GM18951 (cell line): ENCODE data around the gene CDK6.

Source experiments
- POLR2A ChIP-seq: IDR thresholded peaks from 4 replicates; pipeline ENCODE4 v1.6.1; 2011; ENCODE audit warnings: mild to moderate bottlenecking; ENCODE audit not compliant: insufficient read length, insufficient read depth; ENCODE audit errors: extremely low read depth
- in situ Hi-C: fragments of 300-500 bp; cut with MboI; formaldehyde crosslinking; loops from one replicate; pipeline ENCODE4 v1.12.0; 2022; ENCODE audit warnings: low sequenced_read_pairs, mixed read lengths, inconsistent platforms; ENCODE audit not compliant: unreplicated experiment

The CDK6 gene

GRCh38 chr7:92856436-92856835 lies 20.1 kb upstream of the CDK6 start:
- no peak for TF ChIP-seq POLR2A
- in situ Hi-C loops: no loop called here

GRCh38 chr7:92854501-92855238 lies 18.3 kb upstream of the CDK6 start:
- in situ Hi-C loops: no loop called here
- no peak for TF ChIP-seq POLR2A

GRCh38 chr7:92851732-92852131 lies 15.4 kb upstream of the CDK6 start:
- TF ChIP-seq POLR2A: no peak
- in situ Hi-C loops: no loop called here

GRCh38 chr7:92850516-92850915 lies 14.1 kb upstream of the CDK6 start:
- TF ChIP-seq POLR2A: no peak
- in situ Hi-C loops: no loop called here

- in situ Hi-C loops: no loop called here
- TF ChIP-seq POLR2A: no peak
Measured at GRCh38 chr7:92849322-92849721, 12.9 kb upstream of the CDK6 start.

DNA sequence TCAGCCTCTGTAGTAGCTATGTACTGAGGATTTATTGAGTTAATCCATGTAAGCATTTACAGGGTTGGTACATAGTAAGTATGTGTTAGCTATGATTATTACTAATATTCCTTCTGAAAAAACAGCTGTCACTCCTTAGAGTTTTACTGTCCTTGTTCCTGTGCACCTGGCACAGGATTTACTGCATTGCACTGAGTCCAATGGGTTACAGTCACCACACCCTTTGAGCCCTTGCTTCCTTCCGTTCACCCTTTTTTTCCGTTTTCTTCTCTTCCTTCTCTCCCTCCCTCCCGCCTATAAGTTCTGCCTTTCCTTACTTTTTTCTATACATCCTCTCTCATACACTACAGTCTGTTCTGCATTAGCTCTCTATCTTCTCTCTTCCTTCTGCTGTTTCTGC lies 12.5 kb upstream of the CDK6 start:
- no peak for TF ChIP-seq POLR2A
- in situ Hi-C loops: no loop called here

GRCh38 chr7:92848441-92848840 lies 12.1 kb upstream of the CDK6 start:
- in situ Hi-C loops: no loop called here
- TF ChIP-seq POLR2A: no peak

GRCh38 chr7:92847305-92847704 lies 10.9 kb upstream of the CDK6 start:
- in situ Hi-C loops: no loop called here
- TF ChIP-seq POLR2A: no peak

GRCh38 chr7:92845736-92846135 lies 9.4 kb upstream of the CDK6 start:
- in situ Hi-C loops: no loop called here
- no peak for TF ChIP-seq POLR2A

- in situ Hi-C loops: no loop called here
- TF ChIP-seq POLR2A: no peak
Measured at GRCh38 chr7:92843781-92844180, 7.4 kb upstream of the CDK6 start.

- TF ChIP-seq POLR2A: no peak
- in situ Hi-C loops: no loop called here
Measured at GRCh38 chr7:92843034-92843760, 6.8 kb upstream of the CDK6 start.

DNA sequence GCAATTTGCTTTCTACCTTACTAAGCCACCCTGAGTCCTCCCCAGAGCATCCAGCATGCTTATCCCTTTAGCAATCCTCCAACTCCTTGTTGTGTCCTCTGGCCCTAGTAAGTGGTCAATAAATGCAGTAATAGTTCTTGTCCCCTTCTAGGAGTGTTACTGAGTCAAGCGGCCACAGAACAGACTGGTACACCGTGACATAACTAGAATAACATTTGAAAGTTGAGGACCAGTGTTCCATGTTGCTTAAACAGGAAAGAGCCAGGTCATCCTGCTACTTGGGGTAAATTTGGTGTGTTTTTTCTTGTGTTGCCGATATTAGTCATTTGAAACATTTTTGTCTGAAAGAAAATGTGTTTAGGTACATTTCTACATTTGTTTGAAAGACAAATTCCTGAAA lies 4.8 kb upstream of the CDK6 start:
- no peak for TF ChIP-seq POLR2A
- in situ Hi-C loops: no loop called here

GRCh38 chr7:92840316-92840715 lies 3.9 kb upstream of the CDK6 start:
- no peak for TF ChIP-seq POLR2A
- in situ Hi-C loops: no loop called here

- in situ Hi-C loops: loop anchor here (10.0 kb wide), 1 partner anchor 145 kb away; no protein-coding TSS in a partner anchor
- no peak for TF ChIP-seq POLR2A
Measured at GRCh38 chr7:92839901-92840300, 3.5 kb upstream of the CDK6 start.
